Stimulated activated naive CD8-positive, alpha-beta T cell treated with anti-CD3 and anti-CD28 coated beads, Interleukin-15, Interleukin-2, amounts not matched to agents 100 U/mL and 50 U/mL, for 24 hours (primary cell): Measurements from ENCODE around the gene ZNF311.
"Not testable (repeated sequence)": the region's sequence is repeated elsewhere in the genome, so short reads cannot be mapped to it uniquely, and the experiment has no call there.

Experiments used
- ATAC-seq: fragments of 150-1000 bp; cut with Tn5 transposase; one replicate; pipeline ENCODE4 v1.10.0; 2021
- DNase-seq: peaks from one replicate; pipeline ENCODE4 v3.0.0; 2021

The ZNF311 gene

GRCh38 chr6:28953039-28953584, 52.0 kb downstream of the ZNF311 start:
- peak; percentile 68 for DNase-seq
- peak; percentile 91 for ATAC-seq

- ATAC-seq, DNase-seq: not testable (repeated sequence)
Measured at GRCh38 chr6:28949656-28950195, 55.4 kb downstream of the ZNF311 start.

GRCh38 chr6:28948782-28949486, 56.2 kb downstream of the ZNF311 start:
- ATAC-seq (no peak), DNase-seq (no peak)

GRCh38 chr6:28947831-28948270, 57.3 kb downstream of the ZNF311 start:
- no peak for DNase-seq
- ATAC-seq: no peak

GRCh38 chr6:28947067-28947765, 57.9 kb downstream of the ZNF311 start:
- DNase-seq (no peak), ATAC-seq (no peak)

GRCh38 chr6:28945349-28945748, 59.8 kb downstream of the ZNF311 start:
- no peak for ATAC-seq
- no peak for DNase-seq
